ENCODE measurements around the gene OPA3.

OPA3 gene

DNA sequence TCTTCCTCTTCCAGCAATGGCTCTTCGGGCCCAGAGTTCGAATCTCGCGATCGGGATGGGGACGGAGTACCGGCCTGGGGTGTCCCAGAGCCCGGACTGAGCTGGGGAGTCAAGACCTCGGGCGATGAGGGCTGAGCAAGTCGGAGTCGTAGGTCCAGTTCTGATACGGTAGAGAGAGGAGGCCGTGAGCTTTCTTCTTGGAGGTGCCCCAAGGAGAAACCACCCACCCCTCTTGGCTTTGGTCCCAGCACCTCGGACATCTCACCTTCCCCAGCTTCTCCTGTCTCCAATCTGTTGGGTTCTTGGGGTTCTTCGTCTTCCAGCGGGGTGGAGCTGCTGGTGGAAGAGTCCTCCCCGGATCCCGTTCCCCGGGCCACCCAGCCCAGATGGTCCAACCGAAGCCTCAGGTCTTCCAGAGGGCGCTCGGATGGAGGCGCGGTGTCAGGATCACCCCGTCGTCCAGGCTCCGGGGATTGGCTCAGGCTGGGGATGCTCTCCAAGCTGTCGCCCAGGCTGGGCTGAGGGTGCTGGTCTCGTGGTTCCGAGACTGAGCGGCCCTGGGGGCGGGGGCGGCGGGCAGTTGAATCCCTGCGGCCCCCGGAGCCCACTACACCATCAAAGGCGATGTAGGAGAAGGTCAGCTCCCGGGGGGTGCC, 90.2 kb downstream of the OPA3 start:
- H3K4me3 ChIP-seq (ENCODE audit: low read depth, low read length): no peak overlapping the region
- TF ChIP-seq, protein P1, sequence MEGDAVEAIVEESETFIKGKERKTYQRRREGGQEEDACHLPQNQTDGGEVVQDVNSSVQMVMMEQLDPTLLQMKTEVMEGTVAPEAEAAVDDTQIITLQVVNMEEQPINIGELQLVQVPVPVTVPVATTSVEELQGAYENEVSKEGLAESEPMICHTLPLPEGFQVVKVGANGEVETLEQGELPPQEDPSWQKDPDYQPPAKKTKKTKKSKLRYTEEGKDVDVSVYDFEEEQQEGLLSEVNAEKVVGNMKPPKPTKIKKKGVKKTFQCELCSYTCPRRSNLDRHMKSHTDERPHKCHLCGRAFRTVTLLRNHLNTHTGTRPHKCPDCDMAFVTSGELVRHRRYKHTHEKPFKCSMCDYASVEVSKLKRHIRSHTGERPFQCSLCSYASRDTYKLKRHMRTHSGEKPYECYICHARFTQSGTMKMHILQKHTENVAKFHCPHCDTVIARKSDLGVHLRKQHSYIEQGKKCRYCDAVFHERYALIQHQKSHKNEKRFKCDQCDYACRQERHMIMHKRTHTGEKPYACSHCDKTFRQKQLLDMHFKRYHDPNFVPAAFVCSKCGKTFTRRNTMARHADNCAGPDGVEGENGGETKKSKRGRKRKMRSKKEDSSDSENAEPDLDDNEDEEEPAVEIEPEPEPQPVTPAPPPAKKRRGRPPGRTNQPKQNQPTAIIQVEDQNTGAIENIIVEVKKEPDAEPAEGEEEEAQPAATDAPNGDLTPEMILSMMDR (IDR thresholded peaks at IDR 0.05; ENCODE audit: low read depth, low read length): no peak

DNA sequence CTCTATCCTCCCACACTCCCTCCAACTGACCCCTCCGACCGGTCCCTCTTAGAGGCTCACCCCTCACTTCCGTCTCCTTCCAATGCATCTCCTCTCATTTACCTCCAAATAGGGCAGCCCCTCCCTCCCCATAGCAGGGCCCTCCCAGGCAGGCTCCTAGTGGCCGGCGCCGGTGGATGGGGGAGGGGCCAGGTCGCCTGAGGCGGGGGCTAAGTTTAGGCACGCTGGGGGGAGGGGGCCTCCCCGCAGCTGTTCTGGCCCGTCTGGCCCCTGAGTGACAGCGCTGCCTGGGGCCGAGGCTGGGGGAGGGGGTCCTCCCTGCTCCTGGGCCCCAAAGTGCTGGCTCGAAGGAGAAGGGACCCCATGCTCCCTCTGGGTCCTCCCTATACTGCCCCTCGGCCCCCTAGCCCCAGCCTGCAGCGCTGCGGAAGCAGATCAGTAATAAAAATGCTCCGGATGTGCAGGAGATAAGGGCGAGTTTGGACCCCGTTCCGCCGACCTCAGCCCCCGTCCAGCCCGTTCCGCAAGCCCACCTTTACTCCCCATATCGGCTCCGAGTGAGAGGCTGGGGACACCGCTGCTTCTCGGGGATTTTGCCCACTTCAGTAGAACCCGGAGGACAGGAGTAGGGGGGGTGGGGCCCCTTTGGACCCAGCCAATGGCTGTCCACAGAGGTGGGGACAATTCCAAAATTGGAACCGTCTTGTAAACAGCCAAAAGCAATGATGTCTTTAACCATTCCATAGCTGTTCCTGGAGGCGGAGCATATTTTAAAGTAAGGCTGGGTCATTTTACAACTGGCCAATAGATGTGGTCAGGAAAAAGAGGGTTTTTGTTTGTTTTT, 91.8 kb downstream of the OPA3 start:
- H3K4me3 ChIP-seq (ENCODE audit: low read depth, low read length): peak overlapping the region; percentile 67
- TF ChIP-seq, protein P1 (IDR thresholded peaks at IDR 0.05; ENCODE audit: low read depth, low read length): no peak

DNA sequence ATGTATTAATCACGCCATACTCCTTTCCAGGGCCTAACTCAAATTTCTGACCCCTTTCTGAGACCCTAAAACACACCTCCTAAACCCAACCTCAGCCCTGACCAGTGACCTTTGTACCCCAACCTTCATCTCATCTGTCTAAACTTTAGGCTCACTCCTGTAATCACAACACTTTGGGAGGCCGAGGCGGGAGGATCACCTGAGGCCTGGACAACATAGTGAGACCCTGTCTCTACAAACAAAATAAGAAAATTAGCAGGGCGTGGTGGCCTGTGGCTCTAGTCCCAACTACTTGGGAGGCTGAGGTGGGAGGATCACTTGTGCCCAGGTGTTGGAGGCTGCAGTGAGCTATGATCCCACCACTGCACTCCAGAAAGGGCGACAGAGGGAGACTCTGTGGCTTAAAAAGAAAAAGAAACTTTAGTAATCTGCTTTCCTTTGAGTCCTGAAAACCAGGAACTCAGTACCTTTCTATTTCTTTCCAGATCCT, 92.4 kb downstream of the OPA3 start:
- TF ChIP-seq, protein P1 (IDR thresholded peaks at IDR 0.05; ENCODE audit: low read depth, low read length): no peak
- H3K4me3 ChIP-seq (ENCODE audit: low read depth, low read length): peak overlapping the region; percentile 67

DNA sequence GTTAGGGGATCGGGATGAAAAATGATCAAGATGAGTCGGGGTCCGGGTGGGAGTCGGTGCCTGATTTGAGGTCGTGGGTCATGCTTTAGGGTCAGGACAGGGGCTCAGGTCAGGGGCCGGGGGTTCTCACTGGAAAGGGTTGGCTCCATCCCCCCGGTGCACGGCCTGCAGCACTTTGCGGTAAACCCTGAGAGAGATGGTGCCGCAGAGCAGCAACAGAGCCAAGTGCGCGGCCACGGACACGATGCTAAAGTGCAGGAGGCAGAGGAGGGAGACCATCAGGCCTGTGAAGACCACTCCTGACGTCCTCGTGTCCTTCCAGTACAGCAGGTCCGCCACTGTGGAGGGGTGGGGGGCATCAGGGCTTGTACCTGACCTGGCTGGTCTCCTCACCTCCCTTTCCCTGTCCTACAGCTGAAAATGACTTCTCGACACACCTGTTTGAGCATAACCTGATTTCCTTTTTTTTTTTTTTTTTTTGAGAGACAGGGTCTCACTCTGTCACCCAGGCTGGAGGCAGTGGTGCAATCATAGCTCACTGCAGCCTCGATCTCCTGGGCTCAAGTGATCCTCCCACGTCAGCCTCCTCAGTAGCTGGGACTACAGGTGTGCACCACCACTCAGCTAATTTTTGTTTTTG, 95.3 kb downstream of the OPA3 start:
- TF ChIP-seq, protein P1 (IDR thresholded peaks at IDR 0.05; ENCODE audit: low read depth, low read length): no peak

DNA sequence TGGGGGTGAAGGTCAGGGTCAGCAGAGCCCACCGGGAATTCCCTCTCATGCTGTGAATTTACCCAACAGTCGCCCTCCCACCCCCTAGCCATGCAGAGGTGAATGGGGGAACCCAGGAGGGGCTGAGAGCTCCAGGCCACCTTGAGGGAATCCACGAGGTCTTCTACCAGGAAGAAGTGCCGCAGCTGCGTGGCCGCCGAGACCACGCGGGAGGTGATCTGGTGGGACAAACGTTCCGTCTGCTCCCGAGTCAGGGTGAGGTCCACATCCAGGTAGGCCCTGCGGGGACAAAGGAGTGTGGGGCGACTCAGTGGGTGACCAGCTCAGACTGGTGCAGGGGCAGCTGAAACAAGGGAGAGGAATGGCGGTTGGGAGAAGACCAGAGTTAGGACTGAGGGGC, 95.9 kb downstream of the OPA3 start:
- no peak overlapping the region for H3K4me3 ChIP-seq (ENCODE audit: low read depth, low read length)
- TF ChIP-seq, protein P1 (IDR thresholded peaks at IDR 0.05; ENCODE audit: low read depth, low read length): no peak

More for the DNA sequence above, 95.3 kb downstream of the OPA3 start:
- no peak overlapping the region for H3K4me3 ChIP-seq (ENCODE audit: low read depth, low read length)

DNA sequence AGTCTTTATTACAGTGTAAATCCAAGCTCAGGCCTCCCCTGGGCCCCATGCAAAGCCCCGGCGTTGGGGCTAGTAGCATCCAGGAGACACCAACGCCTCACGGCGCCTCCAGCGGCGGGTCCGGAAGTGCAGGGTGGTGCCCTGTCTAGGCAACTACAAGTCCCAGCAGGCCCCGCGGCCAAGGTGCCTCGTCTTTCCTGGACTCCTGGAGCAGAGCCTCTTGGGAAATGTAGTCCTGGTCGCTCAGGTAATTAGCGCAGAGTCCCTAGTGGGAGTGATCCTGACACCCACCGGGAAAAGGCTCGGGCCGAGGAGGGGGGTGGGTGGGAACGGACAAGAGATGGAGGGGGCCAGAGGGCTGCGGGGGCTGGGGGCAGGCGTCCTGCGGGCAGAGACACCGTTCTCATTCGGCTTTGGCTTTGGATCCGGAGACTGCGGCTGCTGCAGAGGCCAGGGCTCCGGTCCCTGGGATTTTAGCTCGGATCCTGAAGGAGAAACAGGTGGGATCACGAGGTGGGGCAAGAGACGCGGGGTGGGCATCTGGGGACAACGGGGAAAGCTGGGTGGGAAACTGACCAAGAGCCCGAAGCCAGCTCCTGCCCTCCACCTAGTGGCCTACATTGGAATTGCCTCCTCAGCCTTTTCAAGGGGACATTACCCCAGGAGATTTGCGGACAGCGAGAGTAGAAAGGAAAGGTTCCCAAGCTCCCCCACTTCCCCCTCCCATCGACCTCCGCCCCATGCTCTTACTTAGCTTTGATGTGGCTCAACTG, 99.1 kb downstream of the OPA3 start:
- peak overlapping the region; percentile 67 for H3K4me3 ChIP-seq (ENCODE audit: low read depth, low read length)
- TF ChIP-seq, protein P1 (IDR thresholded peaks at IDR 0.05; ENCODE audit: low read depth, low read length): peak; percentile 89

Data from WI38 (cell line).